HEK293T (cell line): ENCODE results near the gene BNIP3.
"Not testable (repeated sequence)": the region's sequence is repeated elsewhere in the genome, so short reads cannot be mapped to it uniquely, and the experiment has no call there.

Experiments used
- CTCF ChIA-PET: fragments of 350-600 bp; formaldehyde crosslinking; extraction: SDS; loops from one replicate; lab custom pipeline; 2021; ENCODE audit warnings: antibody characterized with exemption, inconsistent platforms; lab: Yijun Ruan, JAX
- POLR2A ChIA-PET: fragments of 350-600 bp; formaldehyde crosslinking; extraction: SDS; loops from one replicate; lab custom pipeline; 2020; ENCODE audit warnings: antibody characterized with exemption, inconsistent platforms; lab: Yijun Ruan, JAX
- DNase-seq: peaks from one replicate; pipeline ENCODE4 v3.0.0; 2012; ENCODE audit warnings: mixed read lengths; ENCODE audit errors: extremely low spot score
- ARNT ChIP-seq: fragments of 450-650 bp; IDR thresholded peaks from 2 replicates; pipeline ENCODE4 v1.6.1; 2017; ENCODE audit warnings: mild to moderate bottlenecking
- BHLHE40 ChIP-seq: fragments of 450-650 bp; IDR thresholded peaks from 2 replicates; pipeline ENCODE4 v1.6.1; 2016; ENCODE audit warnings: mild to moderate bottlenecking, moderate library complexity, borderline replicate concordance
- CTBP1 ChIP-seq: fragments of 450-650 bp; IDR thresholded peaks from 2 replicates; pipeline ENCODE4 v1.6.1; 2016; ENCODE audit warnings: borderline replicate concordance
- ELF4 ChIP-seq: fragments of 450-650 bp; IDR thresholded peaks from 2 replicates; pipeline ENCODE4 v1.6.1; 2017; ENCODE audit warnings: antibody characterized with exemption
- FOXA1 ChIP-seq: fragments of 450-650 bp; IDR thresholded peaks from 2 replicates; pipeline ENCODE4 v1.6.1; 2016; ENCODE audit warnings: mild to moderate bottlenecking
- FOXK2 ChIP-seq: fragments of 450-650 bp; IDR thresholded peaks from 2 replicates; pipeline ENCODE4 v1.6.1; 2016; ENCODE audit warnings: mild to moderate bottlenecking
- FOXM1 ChIP-seq: fragments of 450-650 bp; IDR thresholded peaks from 2 replicates; pipeline ENCODE4 v1.6.1; 2017; ENCODE audit warnings: mild to moderate bottlenecking, borderline replicate concordance
- HDGF ChIP-seq: fragments of 450-650 bp; IDR thresholded peaks from 2 replicates; pipeline ENCODE4 v1.6.1; 2017; ENCODE audit warnings: antibody characterized with exemption, borderline replicate concordance
- L3MBTL2 ChIP-seq: fragments of 450-650 bp; conservative IDR thresholded peaks from 2 replicates; pipeline ENCODE4 v1.6.1; 2016; ENCODE audit warnings: mild to moderate bottlenecking
- LEF1 ChIP-seq: fragments of 450-650 bp; IDR thresholded peaks from 2 replicates; pipeline ENCODE4 v1.6.1; 2017; ENCODE audit warnings: mild to moderate bottlenecking, borderline replicate concordance
- NFRKB ChIP-seq: fragments of 450-650 bp; IDR thresholded peaks from 2 replicates; pipeline ENCODE4 v1.6.1; 2016; ENCODE audit warnings: mild to moderate bottlenecking, moderate library complexity
- SP1 ChIP-seq: fragments of 450-650 bp; IDR thresholded peaks from 2 replicates; pipeline ENCODE4 v1.6.1; 2017
- SUZ12 ChIP-seq: fragments of 450-650 bp; IDR thresholded peaks from 2 replicates; pipeline ENCODE4 v1.6.1; 2016; ENCODE audit warnings: mild to moderate bottlenecking
- TARDBP ChIP-seq: fragments of 450-650 bp; IDR thresholded peaks from 2 replicates; pipeline ENCODE4 v1.6.1; 2016
- ZNF384 ChIP-seq: fragments of 450-650 bp; IDR thresholded peaks from 2 replicates; pipeline ENCODE4 v1.6.1; 2016
- TF ChIP-seq, protein P1 (sequence below): fragments of 450-650 bp; IDR thresholded peaks from 2 replicates; pipeline ENCODE4 v1.6.1; 2016

Gene BNIP3

DNA sequence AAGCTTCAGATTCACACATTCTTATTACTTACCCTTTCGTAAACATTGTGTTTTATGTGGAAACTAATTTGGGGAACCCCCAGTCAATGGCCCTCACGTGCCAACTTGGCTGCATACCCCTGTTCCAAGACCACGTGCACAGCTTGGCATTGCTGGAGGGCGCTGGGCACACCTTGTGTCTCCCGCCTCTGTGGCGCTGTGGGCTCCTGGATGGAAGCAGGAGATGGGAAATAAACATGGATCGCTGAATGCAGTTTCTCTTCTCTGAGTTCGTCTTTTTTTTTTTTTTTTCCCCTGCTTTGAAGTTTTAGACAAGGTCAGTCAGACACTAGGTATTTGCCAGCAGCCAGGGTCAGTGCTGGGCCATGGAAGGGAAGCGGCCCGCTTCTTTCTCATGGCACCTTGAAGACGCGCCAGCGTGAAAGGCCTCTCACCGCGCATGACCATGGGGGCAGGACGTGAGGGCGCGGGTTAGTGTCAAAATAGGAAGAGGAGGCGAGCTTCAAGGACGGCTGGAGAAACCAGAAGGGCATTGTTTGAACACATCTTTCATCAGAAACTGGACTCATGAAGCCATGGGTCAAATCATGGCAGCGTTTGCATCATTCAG, 27.3 kb downstream of the BNIP3 start:
- no peak for DNase-seq
- POLR2A ChIA-PET = no interaction called here
- no peak for TF ChIP-seq NFRKB
- TF ChIP-seq FOXK2 = no peak
- TF ChIP-seq FOXA1 = no peak
- no peak for TF ChIP-seq SP1
- no peak for TF ChIP-seq L3MBTL2
- no peak for TF ChIP-seq FOXM1
- no peak for TF ChIP-seq SUZ12
- TF ChIP-seq CTBP1 = no peak
- TF ChIP-seq BHLHE40 = no peak
- TF ChIP-seq ZNF384 = no peak
- CTCF ChIA-PET = no interaction called here

DNA sequence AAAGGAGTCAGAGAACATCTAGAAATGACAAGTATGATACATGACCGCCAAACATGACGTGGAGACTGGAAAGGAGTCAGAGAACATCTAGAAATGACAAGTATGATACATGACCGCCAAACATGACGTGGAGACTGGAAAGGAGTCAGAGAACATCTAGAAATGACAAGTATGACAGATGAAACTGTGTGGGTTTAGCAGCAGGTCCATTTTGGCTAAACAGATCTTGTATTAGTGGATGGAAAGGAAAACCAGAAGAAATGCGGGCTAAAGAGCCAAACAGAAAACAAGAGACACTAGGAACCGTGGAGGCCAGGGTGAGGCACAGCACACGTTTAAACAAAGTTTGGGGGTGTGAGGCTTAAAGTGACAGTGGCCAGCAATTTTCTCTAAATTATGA, 31.8 kb downstream of the BNIP3 start:
- DNase-seq, CTCF ChIA-PET, POLR2A ChIA-PET: not testable (repeated sequence)

DNA sequence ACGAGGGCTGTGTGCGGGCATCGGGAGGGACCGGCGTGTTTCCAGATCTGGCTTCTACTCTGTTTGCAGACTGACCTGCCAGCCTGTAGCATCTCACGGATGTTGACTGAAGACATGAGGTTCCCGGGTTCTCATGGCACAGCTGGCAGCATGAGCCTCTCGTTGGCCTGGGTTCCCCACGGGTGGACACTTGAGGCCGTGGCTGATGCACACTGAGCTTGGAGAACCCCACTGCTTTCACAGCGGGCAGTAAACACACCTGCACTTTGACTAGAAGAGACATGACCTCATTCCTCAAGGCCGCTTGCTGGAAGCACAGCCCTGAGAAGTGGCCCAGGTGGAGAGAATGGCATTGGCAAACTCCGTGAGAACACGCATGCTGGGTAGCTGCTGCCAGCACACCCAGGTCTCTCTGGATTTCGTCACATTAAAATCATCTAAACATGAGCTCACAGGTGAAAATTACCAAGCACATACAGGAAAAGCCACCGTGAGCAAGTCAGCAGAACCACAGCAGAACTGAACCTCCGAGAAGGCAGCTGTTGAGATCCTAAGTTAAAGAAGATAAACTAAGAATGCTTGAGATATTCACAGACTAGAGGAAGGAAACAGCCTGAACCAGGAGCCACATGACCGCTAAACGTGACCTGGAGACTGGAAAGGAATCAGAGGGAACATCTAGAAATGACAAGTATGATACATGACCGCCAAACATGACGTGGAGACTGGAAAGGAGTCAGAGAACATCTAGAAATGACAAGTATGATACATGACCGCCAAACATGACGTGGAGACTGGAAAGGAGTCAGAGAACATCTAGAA, 32.5 kb downstream of the BNIP3 start:
- no peak for TF ChIP-seq FOXK2
- TF ChIP-seq FOXM1 = no peak
- no peak for TF ChIP-seq FOXA1
- TF ChIP-seq SUZ12 = no peak
- no peak for TF ChIP-seq ARNT
- ChIA-PET CTCF (interaction anchor here (0.7 kb wide), 1 partner anchor 93 kb away, joined by 3 read pairs; no protein-coding TSS in a partner anchor), POLR2A (no interaction called here)
- no peak for DNase-seq

DNA sequence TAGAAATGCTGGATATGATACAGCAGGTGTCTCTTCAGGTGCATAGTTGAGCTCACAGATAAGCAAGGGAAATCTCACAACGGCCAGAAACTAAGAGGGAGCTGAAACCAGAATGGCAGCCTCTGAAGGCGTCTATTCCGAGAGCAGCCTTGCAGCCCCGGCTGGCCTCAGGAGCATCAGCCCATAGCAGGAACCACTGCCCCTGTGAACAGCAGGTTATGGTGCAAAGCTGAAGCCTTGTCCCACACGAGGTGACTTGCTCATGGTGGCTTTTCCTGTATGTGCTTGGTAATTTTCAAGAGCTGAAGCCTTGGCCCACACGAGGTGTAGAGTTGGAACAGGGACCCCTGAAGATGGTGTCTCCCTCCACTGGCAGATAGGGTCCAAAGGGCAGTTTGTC, 33.2 kb downstream of the BNIP3 start:
- no peak for TF ChIP-seq ARNT
- no peak for TF ChIP-seq L3MBTL2
- TF ChIP-seq ELF4 = no peak
- TF ChIP-seq, protein P1, sequence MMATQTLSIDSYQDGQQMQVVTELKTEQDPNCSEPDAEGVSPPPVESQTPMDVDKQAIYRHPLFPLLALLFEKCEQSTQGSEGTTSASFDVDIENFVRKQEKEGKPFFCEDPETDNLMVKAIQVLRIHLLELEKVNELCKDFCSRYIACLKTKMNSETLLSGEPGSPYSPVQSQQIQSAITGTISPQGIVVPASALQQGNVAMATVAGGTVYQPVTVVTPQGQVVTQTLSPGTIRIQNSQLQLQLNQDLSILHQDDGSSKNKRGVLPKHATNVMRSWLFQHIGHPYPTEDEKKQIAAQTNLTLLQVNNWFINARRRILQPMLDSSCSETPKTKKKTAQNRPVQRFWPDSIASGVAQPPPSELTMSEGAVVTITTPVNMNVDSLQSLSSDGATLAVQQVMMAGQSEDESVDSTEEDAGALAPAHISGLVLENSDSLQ = no peak
- TF ChIP-seq TARDBP = no peak
- no peak for TF ChIP-seq LEF1
- TF ChIP-seq CTBP1 = no peak
- TF ChIP-seq ZNF384 = no peak
- TF ChIP-seq BHLHE40 = no peak
- TF ChIP-seq FOXK2 = no peak
- TF ChIP-seq FOXA1 = no peak
- TF ChIP-seq NFRKB = no peak
- TF ChIP-seq HDGF = no peak
- TF ChIP-seq FOXM1 = no peak
- TF ChIP-seq SUZ12 = no peak
- TF ChIP-seq SP1 = no peak
- CTCF ChIA-PET = interaction anchor here (0.7 kb wide), 1 partner anchor 94 kb away, joined by 3 read pairs; no protein-coding TSS in a partner anchor
- DNase-seq = no peak
- POLR2A ChIA-PET = no interaction called here

DNA sequence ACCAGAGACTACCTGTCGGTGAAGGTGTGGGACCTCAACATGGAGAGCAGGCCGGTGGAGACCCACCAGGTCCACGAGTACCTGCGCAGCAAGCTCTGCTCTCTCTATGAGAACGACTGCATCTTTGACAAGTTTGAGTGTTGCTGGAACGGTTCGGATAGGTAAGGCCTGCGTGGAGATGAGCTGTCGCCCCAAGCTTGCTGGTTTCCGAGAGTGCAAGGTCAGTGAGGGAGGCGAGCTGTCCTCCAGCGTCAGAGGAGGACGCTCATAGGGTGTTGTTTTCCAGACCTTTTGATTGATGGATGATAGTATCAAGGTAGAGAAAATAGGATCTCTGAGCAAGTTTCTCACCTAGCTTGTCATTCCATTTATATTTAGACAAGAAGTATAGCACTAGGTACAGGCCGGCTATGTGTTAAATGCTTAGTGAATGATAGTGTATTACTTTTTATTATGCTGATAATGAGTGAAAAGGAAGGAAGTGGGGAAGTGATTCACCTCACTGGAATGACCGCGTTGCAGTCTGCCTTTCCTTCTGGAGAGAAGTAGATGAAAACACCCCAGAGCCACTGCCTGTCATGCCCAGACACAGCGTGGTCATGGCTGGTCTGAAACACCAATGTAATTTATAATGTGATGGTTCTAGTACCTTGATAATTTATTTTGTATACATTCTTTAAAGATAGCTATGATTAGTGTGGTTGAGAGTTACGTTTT, 33.9 kb downstream of the BNIP3 start:
- no peak for TF ChIP-seq ELF4
- TF ChIP-seq LEF1 = no peak
- TF ChIP-seq, protein P1 = no peak
- no peak for TF ChIP-seq FOXK2
- TF ChIP-seq ZNF384 = no peak
- TF ChIP-seq FOXM1 = no peak
- TF ChIP-seq SUZ12 = no peak
- no peak for TF ChIP-seq NFRKB
- no peak for DNase-seq
- POLR2A ChIA-PET = no interaction called here
- CTCF ChIA-PET = no interaction called here

DNA sequence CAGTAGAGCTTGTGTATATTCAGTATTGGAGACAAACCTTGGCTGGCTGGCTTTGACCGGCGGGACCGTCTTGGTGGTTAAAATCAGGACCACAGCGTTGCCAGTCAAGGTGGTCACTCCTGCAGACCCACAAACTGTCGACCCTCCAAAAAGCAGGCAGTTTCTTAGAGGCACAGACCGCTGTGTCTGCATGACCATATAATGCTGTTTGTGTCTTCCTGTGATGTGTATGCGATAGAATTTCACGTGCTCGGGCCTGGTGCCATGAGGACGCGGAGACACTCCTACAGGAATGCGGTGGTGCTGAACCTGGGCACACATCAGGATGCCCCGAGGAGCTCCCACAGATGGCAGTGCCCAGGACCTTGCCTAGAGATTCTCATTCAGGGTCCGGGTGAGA, 34.8 kb downstream of the BNIP3 start:
- no peak for DNase-seq
- TF ChIP-seq TARDBP (no peak), ZNF384 (no peak), SP1 (no peak), LEF1 (no peak), FOXA1 (no peak), HDGF (no peak), L3MBTL2 (no peak), CTBP1 (no peak), SUZ12 (no peak), BHLHE40 (no peak), FOXK2 (no peak), FOXM1 (no peak)
- TF ChIP-seq, protein P1 = no peak
- ChIA-PET POLR2A (no interaction called here), CTCF (no interaction called here)
